ENCODE data around the gene GKN1. TPM values are rescaled to one million over a fixed set of nuclear protein-coding genes. Genes with fewer than 3 reads are reported as not detected.

GKN1 gene
- 0.49 to 0.73 TPM (median 0.64 TPM) in 5 replicates for total RNA-seq (2022; extraction: Qiagen RNA extraction; ENCODE audit: low read depth)

DNA sequence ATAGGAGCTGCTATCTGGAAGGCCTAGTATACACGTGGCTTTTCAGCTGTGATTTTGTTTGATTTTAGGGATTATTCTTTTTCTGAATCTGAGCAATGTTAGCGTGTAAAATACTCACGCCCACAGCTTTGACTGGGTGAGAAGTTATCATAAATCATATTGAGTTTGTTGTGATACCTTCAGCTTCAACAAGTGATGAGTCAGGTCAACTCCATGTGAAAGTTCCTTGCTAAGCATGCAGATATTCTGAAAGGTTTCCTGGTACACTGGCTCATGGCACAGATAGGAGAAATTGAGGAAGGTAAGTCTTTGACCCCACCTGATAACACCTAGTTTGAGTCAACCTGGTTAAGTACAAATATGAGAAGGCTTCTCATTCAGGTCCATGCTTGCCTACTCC, at the start of gene GKN1:
GKN1 (plus strand) TSS at position 386 of the 400 bp plus-strand sequence. CDS start 42 bp downstream, outside the sequence.

GRCh38 chr2:68952887-68953521, 21.4 kb upstream of the GKN1 start, which contains the start of gene GKN2:
Gene GKN2, minus strand, starts transcription at chr2:68952893. Its CDS starts 32 bp downstream, at chr2:68952861.

GRCh38 chr2:69013142-69013839, 38.9 kb downstream of the GKN1 start, which contains the start of gene ANTXR1:
Gene ANTXR1, plus strand, starts transcription at chr2:69013179. Its CDS starts 321 bp downstream, at chr2:69013500.

Other genes with a start within 250 kb of the GKN1 start
- 0.12 to 0.39 TPM (median 0.21 TPM) in 4 of 5 replicates, not detected in the other for gene ARHGAP25, start 239.8 kb upstream of the GKN1 start, total RNA-seq (2022; extraction: Qiagen RNA extraction; ENCODE audit: low read depth)
- not detected in 5 replicates for gene BMP10, start 103.2 kb upstream of the GKN1 start, total RNA-seq (2022; extraction: Qiagen RNA extraction; ENCODE audit: low read depth)
- 2.6 to 3.8 TPM (median 3.4 TPM) in 5 replicates for gene GKN2, start 21.7 kb upstream of the GKN1 start, total RNA-seq (2022; extraction: Qiagen RNA extraction; ENCODE audit: low read depth)
- gene ANTXR1, start 38.5 kb downstream of the GKN1 start, total RNA-seq (2022; extraction: Qiagen RNA extraction; ENCODE audit: low read depth) = 112 to 165 TPM (median 140 TPM) in 5 replicates

Measured in A549 treated with CpdA at 1 μM for 4 hours (cell line).